Measurements from ENCODE around the gene UBE2Q1.

Gene UBE2Q1

DNA sequence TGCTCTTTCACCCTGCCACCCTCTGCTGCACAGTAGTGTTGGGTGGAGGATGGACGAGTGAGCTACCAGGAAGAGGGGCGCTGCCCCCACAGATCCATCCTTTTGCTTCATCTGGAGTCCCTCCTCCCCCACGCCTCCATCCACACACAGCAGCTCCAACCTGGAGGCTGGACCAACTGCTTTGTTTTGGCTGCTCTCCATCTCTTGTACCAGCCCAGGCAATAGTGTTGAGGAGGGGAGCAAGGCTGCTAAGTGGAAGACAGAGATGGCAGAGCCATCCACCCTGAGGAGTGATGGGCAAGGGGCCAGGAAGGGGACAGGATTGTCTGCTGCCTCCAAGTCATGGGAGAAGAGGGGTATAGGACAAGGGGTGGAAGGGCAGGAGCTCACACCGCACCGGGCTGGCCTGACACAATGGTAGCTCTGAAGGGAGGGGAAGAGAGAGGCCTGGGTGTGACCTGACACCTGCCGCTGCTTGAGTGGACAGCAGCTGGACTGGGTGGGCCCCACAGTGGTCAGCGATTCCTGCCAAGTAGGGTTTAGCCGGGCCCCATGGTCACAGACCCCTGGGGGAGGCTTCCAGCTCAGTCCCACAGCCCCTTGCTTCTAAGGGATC, 17.6 kb upstream of the UBE2Q1 start:
- no peak for DNase-seq

DNA sequence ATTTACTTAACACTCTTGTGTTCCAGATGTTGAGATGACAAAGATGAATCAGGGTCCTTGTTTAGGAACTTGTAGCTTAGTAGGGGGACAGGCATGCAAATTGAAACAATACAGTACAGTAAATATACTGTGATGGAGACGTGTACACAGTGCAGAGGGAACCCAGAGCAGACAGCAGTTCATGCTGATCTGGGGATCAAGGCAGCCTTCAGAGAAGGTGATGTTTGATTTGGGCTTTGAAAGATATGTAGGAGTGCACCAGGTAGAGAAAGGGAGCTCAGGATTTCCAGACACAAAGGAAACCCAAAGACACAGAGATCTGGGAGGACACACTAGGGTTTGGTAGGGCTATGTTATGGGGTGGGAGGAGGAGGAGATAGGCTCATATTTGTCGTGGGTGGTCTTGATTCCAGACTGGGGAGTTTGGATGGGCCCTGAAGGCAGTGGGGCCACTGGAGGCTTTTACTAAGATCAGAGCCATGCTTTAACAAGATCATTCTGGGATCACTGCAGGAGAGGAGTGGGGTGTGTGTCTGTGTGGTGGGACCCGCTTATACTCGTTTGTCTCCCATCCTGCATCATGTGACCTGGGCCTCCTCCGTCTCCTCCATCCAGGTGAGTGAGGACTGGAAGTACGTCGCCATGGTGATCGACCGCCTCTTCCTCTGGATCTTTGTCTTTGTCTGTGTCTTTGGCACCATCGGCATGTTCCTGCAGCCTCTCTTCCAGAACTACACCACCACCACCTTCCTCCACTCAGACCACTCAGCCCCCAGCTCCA, 16.9 kb upstream of the UBE2Q1 start:
- DNase-seq: no peak

DNA sequence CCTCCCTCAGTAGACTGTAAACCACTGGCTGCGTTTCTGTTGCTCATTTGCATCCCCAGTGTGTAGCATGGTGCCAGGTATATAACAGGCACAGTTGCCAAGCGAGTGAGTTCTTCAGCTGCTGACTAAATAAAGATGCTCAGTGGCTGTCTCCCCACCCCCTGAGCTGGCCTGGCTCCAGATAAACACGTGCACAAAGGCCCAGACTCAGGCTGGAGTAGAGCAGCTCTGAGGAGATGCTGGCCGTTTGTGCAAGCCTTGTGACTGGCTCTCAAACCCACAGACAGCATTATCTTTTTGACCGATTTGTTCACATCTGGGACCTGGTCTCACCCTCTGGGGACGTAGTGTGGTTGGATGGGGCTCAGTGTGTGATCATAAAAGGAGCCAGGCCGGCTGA, 16.3 kb upstream of the UBE2Q1 start:
- no peak for DNase-seq

DNA sequence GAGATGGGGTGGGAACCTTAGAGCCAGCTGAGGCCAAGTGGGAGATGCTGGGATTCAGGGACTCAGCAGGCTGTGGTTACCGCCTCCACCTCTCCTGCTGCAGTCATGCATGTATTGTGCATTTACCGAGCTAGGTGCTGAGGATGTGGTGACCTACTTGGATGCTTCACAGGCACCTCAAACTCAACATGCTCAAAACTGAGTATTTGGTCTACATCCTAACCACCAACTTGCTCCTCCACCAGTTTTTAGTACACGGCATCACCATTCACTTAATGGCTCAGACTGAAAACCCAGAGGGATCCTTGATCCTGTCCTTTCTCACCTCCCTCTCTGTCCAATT, 14.7 kb upstream of the UBE2Q1 start:
- DNase-seq: no peak

DNA sequence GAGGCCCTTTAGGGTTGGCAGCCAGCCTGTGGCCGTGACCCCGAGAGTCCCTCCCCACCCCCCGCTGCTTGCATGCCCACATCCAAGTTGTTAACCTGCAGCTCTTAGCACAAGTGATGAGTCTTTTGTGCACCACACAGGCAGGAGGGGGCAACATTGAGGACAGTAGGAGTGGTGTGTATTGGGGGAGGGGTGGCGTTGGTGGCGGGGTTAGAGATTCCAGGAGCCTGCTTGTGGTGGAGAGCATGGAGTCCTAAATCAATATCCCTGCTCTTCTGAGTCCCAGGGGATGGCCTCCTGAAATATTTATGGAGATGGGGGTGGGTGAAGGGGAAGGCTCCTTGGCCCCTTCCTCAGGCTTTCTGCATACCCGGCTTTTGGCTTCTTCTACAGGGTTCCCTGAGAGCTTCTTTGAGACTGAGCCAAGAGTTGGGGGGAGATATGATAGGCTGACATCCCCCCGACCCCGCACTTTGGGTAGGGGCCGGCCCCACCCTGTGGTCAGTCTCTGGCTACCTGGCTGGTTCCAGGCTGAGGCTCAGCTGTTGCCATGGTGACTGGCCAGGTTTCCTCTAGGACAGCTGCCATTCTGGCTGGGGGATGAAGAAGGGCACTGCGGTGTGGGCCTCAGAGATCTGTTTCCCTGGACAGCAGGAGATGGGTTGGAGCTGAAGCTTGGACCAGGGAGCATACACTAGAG, 14.2 kb upstream of the UBE2Q1 start:
- no peak for DNase-seq

DNA sequence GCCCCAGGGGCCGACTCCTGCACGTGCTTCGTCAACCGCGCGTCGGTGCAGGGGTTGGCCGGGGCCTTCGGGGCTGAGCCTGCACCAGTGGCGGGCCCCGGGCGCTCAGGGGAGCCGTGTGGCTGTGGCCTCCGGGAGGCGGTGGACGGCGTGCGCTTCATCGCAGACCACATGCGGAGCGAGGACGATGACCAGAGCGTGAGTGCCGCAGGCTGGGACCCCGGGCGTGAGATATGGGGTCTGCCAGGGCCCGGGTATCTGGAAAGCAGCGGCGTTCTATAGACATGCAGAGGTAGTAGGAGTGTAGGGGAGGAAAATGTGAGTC, 13.5 kb upstream of the UBE2Q1 start:
- DNase-seq: no peak

DNA sequence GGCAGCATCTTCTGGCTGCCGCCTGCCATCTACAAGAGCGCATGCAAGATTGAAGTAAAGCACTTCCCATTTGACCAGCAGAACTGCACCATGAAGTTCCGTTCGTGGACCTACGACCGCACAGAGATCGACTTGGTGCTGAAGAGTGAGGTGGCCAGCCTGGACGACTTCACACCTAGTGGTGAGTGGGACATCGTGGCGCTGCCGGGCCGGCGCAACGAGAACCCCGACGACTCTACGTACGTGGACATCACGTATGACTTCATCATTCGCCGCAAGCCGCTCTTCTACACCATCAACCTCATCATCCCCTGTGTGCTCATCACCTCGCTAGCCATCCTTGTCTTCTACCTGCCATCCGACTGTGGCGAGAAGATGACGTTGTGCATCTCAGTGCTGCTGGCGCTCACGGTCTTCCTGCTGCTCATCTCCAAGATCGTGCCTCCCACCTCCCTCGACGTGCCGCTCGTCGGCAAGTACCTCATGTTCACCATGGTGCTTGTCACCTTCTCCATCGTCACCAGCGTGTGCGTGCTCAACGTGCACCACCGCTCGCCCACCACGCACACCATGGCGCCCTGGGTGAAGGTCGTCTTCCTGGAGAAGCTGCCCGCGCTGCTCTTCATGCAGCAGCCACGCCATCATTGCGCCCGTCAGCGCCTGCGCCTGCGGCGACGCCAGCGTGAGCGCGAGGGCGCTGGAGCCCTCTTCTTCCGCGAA, 12.9 kb upstream of the UBE2Q1 start:
- no peak for DNase-seq

DNA sequence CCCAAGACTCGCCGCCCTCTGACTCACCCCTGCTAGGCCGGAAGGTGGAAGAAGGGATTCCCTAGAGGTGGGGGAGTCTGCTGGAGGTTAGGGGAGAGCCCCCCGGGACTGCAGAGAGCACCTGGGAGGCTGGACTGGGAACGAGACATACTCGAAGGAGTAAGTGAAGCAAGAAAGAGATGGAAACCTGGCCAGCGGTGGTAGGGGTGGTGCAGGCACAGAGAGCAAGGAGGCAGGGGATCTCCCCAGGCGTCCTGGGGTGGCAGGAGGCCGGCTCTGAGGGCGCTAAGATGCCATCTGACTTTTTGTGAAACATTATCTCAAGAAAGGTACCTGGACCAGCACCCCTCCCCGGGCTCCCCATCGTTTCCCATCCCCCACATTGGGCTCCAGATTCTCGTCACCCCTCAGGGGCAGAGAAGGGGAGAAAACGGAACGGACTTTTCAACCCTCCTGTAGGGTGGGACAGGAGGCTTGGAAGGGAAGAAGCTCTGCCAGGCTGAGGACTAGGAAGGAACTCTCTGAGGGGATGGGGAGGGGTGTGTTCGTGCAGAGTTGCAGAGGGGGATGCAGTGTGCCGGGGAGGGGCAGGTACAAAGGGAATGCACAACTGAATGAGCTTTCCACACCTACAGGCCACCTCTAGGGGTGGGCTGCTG, 9.8 kb upstream of the UBE2Q1 start:
- DNase-seq: no peak

DNA sequence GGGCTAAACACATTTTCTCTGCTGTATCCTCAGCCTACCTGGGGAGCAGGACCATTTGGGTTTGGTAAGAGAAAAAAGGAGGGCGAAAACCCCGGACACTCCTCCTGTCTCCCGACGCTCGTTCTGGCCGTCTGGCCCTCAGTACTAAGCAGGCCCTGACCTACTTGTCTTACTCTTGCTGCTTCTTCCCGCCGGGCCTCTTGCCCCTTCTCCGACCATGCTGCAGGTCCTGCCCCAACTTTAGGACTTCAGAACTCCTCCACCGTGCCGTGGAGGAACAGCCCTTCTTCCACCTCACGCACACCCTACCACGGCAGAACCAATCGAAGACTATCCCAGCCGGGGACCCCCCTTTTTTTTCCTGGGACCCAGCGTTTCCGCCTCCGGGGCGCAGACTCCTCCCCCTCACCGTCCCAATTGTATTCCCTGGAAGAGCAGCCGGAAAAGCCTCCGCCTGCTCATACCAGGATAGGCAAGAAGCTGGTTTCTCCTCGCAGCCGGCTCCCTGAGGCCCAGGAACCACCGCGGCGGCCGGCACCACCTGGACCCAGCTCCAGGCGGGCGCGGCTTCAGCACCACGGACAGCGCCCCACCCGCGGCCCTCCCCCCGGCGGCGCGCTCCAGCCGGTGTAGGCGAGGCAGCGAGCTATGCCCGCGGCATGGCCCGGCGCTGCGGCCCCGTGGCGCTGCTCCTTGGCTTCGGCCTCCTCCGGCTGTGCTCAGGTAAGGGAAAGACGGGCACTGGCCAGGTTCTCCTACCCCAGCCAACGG, 9.1 kb upstream of the UBE2Q1 start, which contains the start of gene CHRNB2:
Gene CHRNB2 (plus strand): TSS at position 393 of the 771 bp plus-strand sequence. CDS start 267 bp downstream, at position 660.
- peak; percentile 73 for DNase-seq

DNA sequence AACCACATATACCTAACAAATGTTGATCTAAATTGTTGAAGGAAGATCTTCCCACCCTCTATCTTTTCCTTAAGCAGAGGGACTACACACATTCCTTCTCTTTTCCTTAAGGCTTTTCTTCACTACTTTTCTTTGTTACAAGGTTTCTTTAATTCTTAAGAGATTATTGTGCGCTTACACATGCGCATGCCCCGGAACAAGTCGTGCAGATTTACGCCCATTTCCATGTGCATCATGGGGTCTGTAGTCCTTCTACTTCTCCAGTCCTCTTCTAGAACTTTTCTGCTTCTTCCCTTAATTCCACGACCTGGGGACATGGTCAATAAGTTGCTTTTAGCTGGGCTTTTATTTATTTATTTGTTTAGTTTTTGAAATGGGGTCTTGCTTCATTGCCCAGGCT, 7.4 kb upstream of the UBE2Q1 start:
- DNase-seq: no peak

DNA sequence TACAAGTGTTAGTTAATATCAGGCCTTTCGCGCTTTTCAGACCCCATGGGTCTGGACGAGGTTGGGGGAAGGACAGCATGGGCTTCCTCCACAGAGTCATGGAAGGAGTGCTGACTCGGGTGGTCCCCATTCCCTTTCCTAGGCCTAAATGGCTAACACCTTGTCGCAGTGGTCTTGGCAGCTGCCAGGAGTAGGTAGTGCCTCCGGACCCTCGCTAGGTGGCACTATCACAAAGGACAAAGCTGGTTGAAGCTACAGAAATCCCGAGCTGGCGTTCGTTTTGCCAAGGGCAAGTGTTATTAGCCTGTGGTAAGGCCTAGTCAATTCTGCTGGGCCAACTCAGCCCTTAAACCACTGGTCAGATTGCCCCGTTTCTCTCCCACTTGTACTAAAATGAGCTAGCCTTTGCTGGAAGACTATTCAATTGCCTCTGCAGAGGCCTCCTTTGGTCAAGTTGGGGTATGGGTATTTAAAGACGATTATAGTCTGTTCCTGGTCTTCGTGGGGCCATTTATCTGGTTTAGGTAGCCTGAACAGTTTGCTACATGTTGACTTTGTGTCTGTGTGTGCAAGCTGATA, 1.1 kb upstream of the UBE2Q1 start:
- peak; percentile 88 for DNase-seq

DNA sequence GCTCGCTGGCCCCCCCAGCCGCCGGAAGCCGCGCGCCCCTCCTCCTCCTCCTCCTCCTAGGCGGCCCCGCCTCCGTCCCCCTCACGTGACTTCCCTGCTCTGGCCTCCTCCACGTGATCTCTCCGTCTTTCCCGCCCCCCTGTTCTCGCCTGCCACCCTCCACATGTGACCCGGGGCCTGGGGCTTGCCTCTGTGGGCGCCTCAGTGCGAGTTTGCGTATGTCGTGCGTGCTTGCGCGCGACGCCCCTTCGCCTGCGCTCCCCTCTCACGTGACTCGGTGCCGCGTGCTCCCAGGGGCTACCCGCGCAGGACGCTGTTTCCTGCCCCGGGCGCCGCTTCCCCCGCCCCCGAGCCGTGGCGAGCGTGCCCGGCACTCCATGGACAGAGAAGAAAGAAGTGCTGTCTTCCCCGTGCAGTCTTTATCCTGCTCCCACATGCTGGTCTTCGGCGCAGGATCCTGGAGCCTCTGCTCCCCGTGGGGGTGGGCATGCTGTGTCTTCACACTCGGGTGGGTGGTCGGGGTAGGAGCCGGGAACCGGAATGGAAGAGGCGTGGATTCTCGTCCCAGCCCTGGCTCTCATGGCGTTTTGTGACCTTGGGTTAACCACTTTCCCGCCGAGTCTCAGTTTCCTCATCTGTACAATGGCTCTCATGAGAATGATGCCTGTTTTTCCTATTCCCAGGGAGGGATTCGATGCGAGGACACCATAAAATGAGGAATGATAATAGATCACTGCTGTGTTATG, 431 bp upstream of the UBE2Q1 start:
- DNase-seq: peak; percentile 100

DNA sequence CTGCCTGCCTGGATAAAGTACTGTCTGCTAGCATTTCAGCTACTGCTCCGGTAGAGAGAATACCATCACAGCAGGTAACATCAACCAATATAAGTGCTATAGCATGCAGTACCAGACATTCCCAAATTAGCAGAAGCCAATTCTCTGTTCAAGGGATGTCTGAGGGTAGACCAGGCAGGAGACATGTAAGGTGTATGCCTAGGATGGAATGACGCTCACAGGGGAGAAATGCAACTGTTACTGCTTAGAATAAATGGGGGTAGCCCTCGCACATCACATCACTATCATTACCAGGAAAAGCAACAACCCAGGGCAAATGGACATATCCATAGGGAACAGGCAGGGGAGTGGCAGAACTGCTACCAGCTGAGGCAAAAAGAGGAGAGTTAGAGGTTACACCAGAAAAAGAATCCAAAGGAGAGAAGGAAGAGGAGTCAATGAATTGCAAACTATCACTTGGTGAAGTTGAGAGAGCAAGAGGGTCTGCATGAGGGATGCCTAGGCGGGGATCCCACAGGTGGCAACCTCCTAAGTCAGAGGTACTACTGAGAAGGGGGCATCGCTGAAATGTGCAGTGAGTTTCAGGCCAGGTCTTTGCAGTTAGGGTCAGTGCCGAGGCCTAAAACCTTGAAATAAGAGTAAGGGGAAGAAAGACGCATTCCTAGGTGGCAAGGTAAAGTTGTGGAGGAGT, 1.1 kb downstream of the UBE2Q1 start:
- no peak for DNase-seq

DNA sequence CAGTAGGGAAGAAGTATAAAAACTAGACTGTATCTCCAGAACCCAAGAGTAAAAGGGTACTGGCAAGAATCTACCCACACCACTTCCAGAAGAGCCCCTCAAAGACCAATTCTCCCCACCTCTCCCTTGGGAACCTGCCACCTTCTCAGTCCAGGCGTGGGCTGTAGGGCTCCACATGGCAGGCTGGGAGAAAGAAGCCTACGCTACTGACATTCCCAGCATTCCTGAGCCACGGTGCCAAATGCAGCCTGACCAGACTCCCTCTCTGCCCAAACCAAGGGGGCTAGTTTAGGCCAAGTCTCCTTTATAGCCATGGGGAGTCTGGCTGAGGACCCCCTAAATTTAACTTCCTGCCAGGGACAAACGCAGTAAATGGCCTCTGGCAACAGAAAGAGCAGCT, 2.0 kb downstream of the UBE2Q1 start:
- DNase-seq: no peak

DNA sequence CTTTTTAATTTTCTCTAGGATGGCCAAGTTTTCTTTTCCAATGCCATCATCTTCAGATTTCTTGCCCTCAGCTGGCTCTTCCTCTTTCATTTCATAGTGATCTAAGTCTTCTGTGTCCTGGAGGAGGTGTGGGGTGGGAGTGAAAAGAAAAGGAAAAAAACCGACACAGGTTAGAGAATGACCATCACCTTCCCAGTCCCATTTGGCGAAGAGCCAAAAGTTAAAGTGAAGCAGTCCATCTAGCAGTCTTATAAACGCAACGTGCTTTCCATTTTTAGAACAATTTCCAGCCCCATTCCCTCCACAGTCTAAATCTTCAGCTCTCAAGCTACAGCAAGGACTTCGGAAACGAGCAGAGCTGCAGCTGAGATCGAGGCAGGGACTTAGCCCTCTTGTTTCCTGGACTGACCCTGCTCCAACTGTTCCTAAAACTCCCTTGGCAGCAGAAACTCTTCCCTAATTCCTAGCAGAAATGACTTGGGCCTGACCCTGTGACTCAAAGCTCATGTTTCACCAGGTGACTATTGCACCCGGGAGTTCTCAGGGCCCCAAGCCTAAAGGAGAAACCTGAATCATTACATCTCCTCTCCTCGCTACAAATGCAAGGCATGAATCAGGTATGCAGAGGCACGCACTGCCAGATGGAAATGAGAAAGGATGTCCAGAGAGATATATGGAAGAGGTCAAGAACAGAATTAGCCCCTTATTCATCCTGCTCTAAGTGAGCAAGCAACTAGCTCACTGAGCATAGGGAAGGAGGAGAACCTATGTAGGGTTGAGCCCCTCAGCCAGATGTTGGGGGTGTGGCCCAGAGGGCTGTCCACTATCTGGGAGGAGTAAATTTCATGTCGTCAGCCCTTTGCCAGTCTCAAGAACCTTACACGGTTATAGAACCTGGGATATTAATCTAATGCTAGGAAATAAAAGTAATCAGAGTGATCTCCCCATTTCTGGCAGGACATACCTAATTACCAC, 5.1 kb downstream of the UBE2Q1 start:
- DNase-seq: no peak

DNA sequence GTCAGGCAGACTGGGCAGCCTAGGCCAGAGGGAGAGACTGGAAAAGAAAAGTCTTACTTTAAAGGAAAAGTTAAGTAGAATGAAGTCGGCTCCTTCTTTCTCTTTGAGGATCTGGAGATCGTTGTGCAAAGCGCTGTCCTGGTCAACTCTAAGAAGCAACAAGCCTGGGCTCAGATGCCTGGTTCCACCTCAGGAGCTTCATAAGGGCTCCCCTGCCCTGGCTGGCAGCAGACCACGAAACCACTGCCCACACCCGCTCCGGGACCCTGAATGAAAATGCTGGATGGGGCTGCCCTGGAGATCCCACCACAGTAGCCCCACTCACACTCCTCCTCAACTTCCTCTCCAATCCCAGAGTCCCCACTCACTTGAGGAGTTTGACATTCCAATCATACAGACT, 6.4 kb downstream of the UBE2Q1 start:
- DNase-seq: no peak

DNA sequence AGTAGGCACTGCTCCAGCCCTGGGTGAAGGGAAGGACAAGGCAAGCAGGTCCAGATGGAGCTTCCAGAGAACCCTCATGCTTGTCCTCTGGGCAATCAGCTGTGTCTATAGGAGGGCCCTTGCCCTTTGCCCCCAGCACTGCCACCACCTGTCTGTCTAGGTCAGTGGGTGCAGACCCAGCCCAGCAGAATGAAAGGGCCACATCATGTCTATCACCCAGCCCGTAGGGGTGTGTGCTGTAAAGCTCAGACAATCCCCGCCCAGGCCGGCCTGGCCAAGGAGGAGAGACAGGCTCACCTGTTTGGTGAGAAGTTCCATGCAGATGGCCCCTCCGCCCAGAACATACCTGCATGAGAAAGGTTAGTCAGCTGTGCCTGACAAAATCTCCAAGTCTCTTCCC, 7.0 kb downstream of the UBE2Q1 start:
- DNase-seq: no peak

DNA sequence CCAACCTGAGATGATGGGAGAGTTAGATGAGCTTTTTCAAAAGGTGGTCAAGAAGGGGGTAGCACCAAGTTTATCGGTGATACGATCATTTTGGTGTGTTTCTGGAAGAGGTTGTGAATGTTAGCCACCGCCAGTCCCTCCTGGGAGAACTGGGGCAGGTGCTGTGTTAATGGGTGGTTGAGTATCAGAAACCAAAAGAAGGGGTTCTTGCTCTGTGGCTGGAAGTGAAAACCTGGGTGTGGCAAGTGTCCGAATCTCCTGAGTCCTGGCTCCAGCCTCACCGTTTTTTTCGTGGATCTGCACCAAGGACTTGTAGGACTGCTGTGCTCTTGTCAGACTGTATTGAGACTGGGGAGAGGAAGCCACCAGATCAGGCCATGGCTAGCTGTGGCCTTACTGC, 7.8 kb downstream of the UBE2Q1 start:
- no peak for DNase-seq

DNA sequence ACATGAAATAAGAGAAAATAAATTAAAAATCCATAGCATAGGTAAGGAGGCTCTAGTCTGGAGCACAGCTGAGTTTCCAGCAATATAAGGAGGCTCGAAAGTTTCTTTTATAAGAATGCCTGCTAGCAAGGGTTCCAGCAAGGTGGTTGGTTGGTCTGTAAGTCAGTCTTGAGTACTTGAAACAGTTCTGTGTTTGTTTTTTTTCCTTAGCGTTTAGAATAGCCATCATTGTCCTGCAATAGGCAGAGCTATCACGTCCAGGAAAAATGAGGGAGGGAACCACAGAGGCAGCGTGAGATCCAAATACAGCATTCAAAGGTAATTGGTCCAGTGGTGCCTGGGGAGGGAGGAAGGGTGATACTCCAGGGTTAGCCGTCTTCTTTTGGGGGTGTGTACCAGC, 8.4 kb downstream of the UBE2Q1 start:
- no peak for DNase-seq
